ENCODE data around the gene LAMC1. TPM values are rescaled to one million over a fixed set of nuclear protein-coding genes. Genes with fewer than 3 reads are reported as not detected.

LAMC1 gene
- total and polyA plus RNA-seq, 2 of the 4 experiments (the other 2 are of a cell fraction), result 249 to 394 TPM

- H4K91ac ChIP-seq (ENCODE audit: insufficient read depth, low read depth, low read length), result no peak overlapping the region
- H3K27me3 ChIP-seq (ENCODE audit: control insufficient read depth, insufficient read depth, low read length), result no peaks in the 10 kb centered on the region
- no peak overlapping the region for H2AFZ ChIP-seq (replicated peaks; ENCODE audit: low read length, poor library complexity)
- H4K8ac ChIP-seq (ENCODE audit: low read depth in 2 of 2, low read length in 2 of 2), result peak overlapping the region in 1 of 2 experiments; percentile 53; a peak in 1 of 4 replicates
- H4K20me1 ChIP-seq (ENCODE audit: insufficient read depth, low read length), result peaks cover 82% of the 10 kb centered on the region
- ChIA-PET CTCF (no interaction called here), POLR2A (ENCODE audit: unreplicated experiment) (no interaction called here)
- H4K5ac ChIP-seq (ENCODE audit: low read depth, low read length), result no peak overlapping the region
- WGBS, 2 experiments (ENCODE audit: extremely low coverage in 2 of 2, insufficient read length in 1 of 2), result no CpG with 5 or more reads among the region's 2 CpGs
- no peak overlapping the region for H3K9ac ChIP-seq (ENCODE audit: low read depth, low read length)
- peaks cover 25% of the 10 kb centered on the region for H3K9me1 ChIP-seq (ENCODE audit: insufficient read depth, low read length)
- in situ Hi-C loops (cut with MboI; ENCODE audit: low sequenced_read_pairs), result no loop called here
- no TSS peak for BruUV-seq (replicated peaks)
- no peak overlapping the region for H2AK5ac ChIP-seq (ENCODE audit: low read depth, low read length)
- intact Hi-C loops (cut with micrococcal nuclease), result loop anchor here (2.0 kb wide), 1 partner anchor 15 kb away; no protein-coding TSS in a partner anchor
- peaks cover 8 to 70% of the 10 kb centered on the region in 2 experiments; a peak in 3 of 4 replicates for H3K79me1 ChIP-seq (ENCODE audit: low read depth in 1 of 2, low read length in 2 of 2)
- H3K23ac ChIP-seq (ENCODE audit: low read depth, low read length), result 0 out of 2 replicates have a peak overlapping the region, but pooled peaks have one; percentile 27
- no peak overlapping the region for H2BK15ac ChIP-seq (ENCODE audit: low read depth, low read length)
- no peaks in the 10 kb centered on the region for H3K36me3 ChIP-seq (ENCODE audit: control insufficient read depth, insufficient read depth, low read length)
- H3K4me1 ChIP-seq (ENCODE audit: control insufficient read depth, insufficient read depth, low read length), result peaks cover 25% of the 10 kb centered on the region
- H3K14ac ChIP-seq (replicated peaks; ENCODE audit: low read depth, low read length), result no peak overlapping the region
- H3K56ac ChIP-seq (ENCODE audit: extremely low read depth, insufficient read depth, low read length), result no peak overlapping the region
- no peak overlapping the region for H2BK120ac ChIP-seq (ENCODE audit: low read depth, low read length)
- no peak overlapping the region for H2AK9ac ChIP-seq (replicated peaks; ENCODE audit: low read depth, low read length, poor library complexity)
- no peak overlapping the region for H3K27ac ChIP-seq (ENCODE audit: insufficient read depth, low read length)
- TF ChIP-seq NFE2L2 (IDR thresholded peaks at IDR 0.05; ENCODE audit: low read depth, low read length) (no peak), RCOR1 (IDR thresholded peaks at IDR 0.05; ENCODE audit: insufficient replicate concordance, low read length) (no peak), SMC3 (IDR thresholded peaks at IDR 0.05; ENCODE audit: low read depth, low read length) (no peak), CHD1 (IDR thresholded peaks at IDR 0.05; ENCODE audit: low read depth, low read length) (no peak), ELK1 (IDR thresholded peaks at IDR 0.05; ENCODE audit: borderline replicate concordance, low read depth, low read length) (no peak), CEBPB (IDR thresholded peaks at IDR 0.05; ENCODE audit: low read depth, low read length) (no peak), BHLHE40 (IDR thresholded peaks at IDR 0.05; ENCODE audit: low read depth, low read length) (no peak), FOS (IDR thresholded peaks at IDR 0.05; ENCODE audit: low read depth, low read length) (no peak), CTCF (conservative IDR thresholded peaks at IDR 0.05; ENCODE audit: low read depth, low read length) (no peak), USF2 (IDR thresholded peaks at IDR 0.05; ENCODE audit: low read depth, low read length) (no peak), MAFK (IDR thresholded peaks at IDR 0.05; ENCODE audit: low read depth, low read length) (no peak), POLR2A (IDR thresholded peaks at IDR 0.05; ENCODE audit: low read depth, low read length) (no peak), RAD21 (IDR thresholded peaks at IDR 0.05; ENCODE audit: low read length) (no peak), RFX5 (IDR thresholded peaks at IDR 0.05; ENCODE audit: low read depth, low read length) (no peak), MXI1 (IDR thresholded peaks at IDR 0.05; ENCODE audit: borderline replicate concordance, low read depth, low read length) (no peak), MAZ (IDR thresholded peaks at IDR 0.05; ENCODE audit: borderline replicate concordance, low read depth, low read length) (no peak)
- H3K4me3 ChIP-seq (ENCODE audit: insufficient read depth, low read depth, low read length), result no peak overlapping the region
- dilution Hi-C loops (cut with HindIII; ENCODE audit: low sequenced_read_pairs, unreplicated experiment), result no loop called here
- H3K4ac ChIP-seq (ENCODE audit: low read depth, low read length), result no peak overlapping the region
- ATAC-seq (ENCODE audit: low read depth) (no peak), DNase-seq (no peak)
- no peak overlapping the region for H3K18ac ChIP-seq (ENCODE audit: low read depth, low read length)
- no peak overlapping the region for H2BK20ac ChIP-seq (ENCODE audit: low read depth, low read length)
- no peak overlapping the region for H2BK5ac ChIP-seq (ENCODE audit: low read depth, low read length, poor library complexity, severe bottlenecking)
- no peak overlapping the region for H3K4me2 ChIP-seq (ENCODE audit: low read depth, low read length)
- no peaks in the 10 kb centered on the region for H3K9me3 ChIP-seq (ENCODE audit: control insufficient read depth, insufficient read depth, low read length)
Observed at GRCh38 chr1:183074215-183074614, 51.0 kb downstream of the LAMC1 start.

Measured in IMR-90 (cell line).